GM18868 (cell line): ENCODE results near the gene MTG1.
"Not testable (repeated sequence)": the region's sequence is repeated elsewhere in the genome, so short reads cannot be mapped to it uniquely, and the experiment has no call there.

Source experiments
- ATAC-seq: cut with Tn5 transposase; IDR thresholded peaks from one replicate; pipeline ENCODE4 v1.9.1; 2021; ENCODE audit warnings: mild to moderate bottlenecking, moderate library complexity; ENCODE audit not compliant: unreplicated experiment

The MTG1 gene

GRCh38 chr10:133465191-133465949 is 71.4 kb downstream of the MTG1 start:
- ATAC-seq = no peak

GRCh38 chr10:133465950-133466474 is 72.1 kb downstream of the MTG1 start:
- no peak for ATAC-seq

DNA sequence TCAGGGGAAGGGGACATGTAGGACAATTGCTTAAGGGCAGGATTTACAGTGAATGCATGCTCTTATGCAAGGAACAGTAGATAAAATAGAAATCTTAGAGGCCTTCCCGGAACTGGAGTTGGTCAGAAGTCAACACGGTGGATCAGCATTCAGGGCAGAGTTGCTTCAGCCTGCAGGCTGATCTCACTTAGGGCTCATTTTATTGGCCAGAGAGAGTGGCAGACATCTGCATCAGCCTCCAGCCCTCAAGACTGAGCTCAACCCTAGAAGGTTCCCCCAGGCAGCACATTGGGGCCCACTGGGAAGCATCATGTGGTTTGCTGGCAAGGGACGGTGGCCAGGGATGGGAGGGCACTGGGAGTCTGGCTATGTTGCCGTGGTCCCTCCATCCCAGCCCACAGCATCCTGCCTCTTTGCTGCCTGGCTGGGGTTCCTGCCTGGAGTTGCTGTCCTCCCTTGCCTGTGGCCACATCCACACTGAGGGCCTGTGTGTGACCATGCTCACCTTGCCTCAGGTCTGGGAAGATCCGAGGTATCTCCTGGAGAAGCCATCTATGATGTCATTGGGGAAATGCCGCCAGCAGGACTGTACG is 72.8 kb downstream of the MTG1 start:
- no peak for ATAC-seq

- ATAC-seq = no peak
These were observed 73.4 kb downstream of the MTG1 start for GRCh38 chr10:133467286-133467911.

- not testable (repeated sequence) for ATAC-seq
These were observed 75.2 kb downstream of the MTG1 start for GRCh38 chr10:133469205-133469604.

DNA sequence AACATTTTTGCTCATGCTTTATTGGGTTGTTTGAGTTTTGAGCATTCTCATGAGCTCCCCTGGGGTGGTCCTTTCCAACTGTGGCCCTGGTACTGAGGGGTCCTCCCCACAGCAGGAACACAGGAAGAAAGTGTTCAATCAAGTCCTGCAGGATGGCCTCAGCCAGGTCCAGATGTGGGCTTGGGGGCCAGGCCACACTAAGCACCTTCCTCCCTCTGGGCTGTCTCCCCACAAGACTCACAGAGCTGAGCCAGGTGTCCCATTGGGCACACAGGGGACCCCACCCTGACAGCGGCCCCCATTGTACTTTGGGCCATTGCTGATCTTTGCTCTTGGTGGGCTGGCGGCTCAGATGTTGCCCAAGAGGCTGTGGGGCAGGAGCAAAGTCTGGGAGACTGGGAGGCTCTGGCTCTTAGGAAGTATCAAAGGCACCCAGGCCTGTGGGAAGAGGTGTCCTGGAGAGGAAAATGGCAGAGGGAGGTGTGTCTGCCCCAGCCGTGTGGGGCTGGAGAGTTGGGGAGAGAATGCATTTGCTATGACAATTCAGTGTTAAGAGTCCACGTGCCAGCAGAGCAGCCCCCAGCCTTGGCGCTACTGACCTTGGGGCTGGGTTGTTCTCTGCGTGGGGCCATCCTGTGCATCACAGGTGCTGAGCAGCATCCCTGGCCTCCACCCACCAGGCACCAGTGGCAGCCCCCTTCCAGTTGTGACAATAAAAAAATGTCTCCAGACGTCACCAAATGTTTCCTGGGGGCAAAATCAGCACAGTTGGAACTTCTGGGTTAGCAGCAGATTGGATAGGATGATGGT is 77.5 kb downstream of the MTG1 start:
- ATAC-seq = no peak
